Measurements from ENCODE around the gene YOD1.

YOD1 gene

GRCh38 chr1:207025146-207025880, 25.7 kb downstream of the YOD1 start:
- no peaks in the 10 kb centered on the region for H3F3A ChIP-seq (ENCODE audit: insufficient read depth)
- no peak overlapping the region for H3K4me2 ChIP-seq (ENCODE audit: low read depth, low read length, poor library complexity, severe bottlenecking)
- TF ChIP-seq, protein P1, sequence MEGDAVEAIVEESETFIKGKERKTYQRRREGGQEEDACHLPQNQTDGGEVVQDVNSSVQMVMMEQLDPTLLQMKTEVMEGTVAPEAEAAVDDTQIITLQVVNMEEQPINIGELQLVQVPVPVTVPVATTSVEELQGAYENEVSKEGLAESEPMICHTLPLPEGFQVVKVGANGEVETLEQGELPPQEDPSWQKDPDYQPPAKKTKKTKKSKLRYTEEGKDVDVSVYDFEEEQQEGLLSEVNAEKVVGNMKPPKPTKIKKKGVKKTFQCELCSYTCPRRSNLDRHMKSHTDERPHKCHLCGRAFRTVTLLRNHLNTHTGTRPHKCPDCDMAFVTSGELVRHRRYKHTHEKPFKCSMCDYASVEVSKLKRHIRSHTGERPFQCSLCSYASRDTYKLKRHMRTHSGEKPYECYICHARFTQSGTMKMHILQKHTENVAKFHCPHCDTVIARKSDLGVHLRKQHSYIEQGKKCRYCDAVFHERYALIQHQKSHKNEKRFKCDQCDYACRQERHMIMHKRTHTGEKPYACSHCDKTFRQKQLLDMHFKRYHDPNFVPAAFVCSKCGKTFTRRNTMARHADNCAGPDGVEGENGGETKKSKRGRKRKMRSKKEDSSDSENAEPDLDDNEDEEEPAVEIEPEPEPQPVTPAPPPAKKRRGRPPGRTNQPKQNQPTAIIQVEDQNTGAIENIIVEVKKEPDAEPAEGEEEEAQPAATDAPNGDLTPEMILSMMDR (IDR thresholded peaks at IDR 0.05; ENCODE audit: insufficient read depth, low read length, poor library complexity, severe bottlenecking): no peak
- no peak for TF ChIP-seq EZH2phosphoT487 (conservative IDR thresholded peaks at IDR 0.05; ENCODE audit: low read length)
- H3K27me3 ChIP-seq (ENCODE audit: low read length): no peaks in the 10 kb centered on the region
- H3K79me2 ChIP-seq (ENCODE audit: insufficient read depth, low read length): no peaks in the 10 kb centered on the region
- no peaks in the 10 kb centered on the region for H4K20me1 ChIP-seq (ENCODE audit: low read depth, low read length)
- no peaks in the 10 kb centered on the region for H3K9me3 ChIP-seq (ENCODE audit: insufficient read depth, low read length)
- H3K4me3 ChIP-seq (ENCODE audit: insufficient read depth, low read length, poor library complexity, severe bottlenecking): no peak overlapping the region
- H2AFZ ChIP-seq (ENCODE audit: low read depth, low read length, severe bottlenecking): no peak overlapping the region
- no peaks in the 10 kb centered on the region for H3K9me2 ChIP-seq (replicated peaks; ENCODE audit: insufficient read depth, low read length)
- no peak overlapping the region for H3K9ac ChIP-seq (ENCODE audit: low read length)
- no peak overlapping the region for H3K27ac ChIP-seq (ENCODE audit: low read depth, low read length)
- H3K36me3 ChIP-seq (ENCODE audit: low read length): no peaks in the 10 kb centered on the region

DNA sequence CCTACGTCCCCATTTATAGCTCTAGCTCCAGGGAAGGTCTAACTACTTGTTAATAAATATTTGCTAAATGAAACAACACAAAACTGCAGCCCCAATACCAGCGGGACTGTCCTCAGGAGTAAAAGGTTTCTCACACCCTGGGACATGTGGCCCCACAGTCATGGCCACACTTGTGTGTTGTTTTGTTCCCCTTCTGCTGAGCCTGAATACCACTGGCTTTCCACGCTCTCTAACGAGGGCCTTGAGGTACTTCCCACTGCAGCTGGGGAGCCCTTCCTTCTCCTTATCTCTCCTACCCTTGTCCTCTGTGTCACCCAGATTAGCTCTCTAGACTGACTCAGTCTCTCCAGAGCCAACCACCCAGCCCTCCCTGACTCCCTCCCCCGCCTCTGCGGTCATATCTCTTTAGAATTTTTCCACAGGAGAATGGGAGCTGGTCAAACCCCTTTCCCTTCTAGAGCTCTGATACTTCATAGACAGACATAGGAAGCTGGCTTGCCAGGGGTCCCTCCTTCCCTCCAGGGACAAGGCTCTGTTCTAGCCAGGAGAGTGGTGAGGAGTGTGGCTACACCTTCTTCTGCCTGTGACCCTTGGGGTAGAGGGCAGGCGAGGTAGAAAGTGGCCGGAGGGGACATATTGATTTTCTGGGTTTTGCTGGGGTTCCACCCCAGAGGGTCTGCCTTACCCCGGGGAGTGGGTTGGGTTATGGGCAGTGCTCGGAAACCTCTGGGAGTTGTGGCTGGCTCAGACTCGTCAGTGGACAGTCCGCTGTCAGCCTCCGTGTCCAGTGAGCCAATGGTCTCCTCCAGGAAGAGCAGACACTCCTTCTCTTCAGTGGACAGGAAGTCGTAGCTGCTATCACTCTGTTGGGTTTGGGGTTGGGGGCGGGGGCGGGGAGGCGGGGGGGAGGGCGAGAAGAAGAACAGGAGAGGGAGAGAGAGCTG, 26.5 kb downstream of the YOD1 start:
- Histone ChIP-seq H3K9me3 (ENCODE audit: insufficient read depth, low read length) (no peaks in the 10 kb centered on the region), H3K27ac (ENCODE audit: low read depth, low read length) (no peak overlapping the region), H3K79me2 (ENCODE audit: insufficient read depth, low read length) (no peaks in the 10 kb centered on the region), H3K4me3 (ENCODE audit: insufficient read depth, low read length, poor library complexity, severe bottlenecking) (no peak overlapping the region), H3K36me3 (ENCODE audit: low read length) (no peaks in the 10 kb centered on the region), H2AFZ (ENCODE audit: low read depth, low read length, severe bottlenecking) (no peak overlapping the region), H3K4me2 (ENCODE audit: low read depth, low read length, poor library complexity, severe bottlenecking) (no peak overlapping the region), H4K20me1 (ENCODE audit: low read depth, low read length) (no peaks in the 10 kb centered on the region), H3K27me3 (ENCODE audit: low read length) (no peaks in the 10 kb centered on the region), H3K9ac (ENCODE audit: low read length) (no peak overlapping the region), H3F3A (ENCODE audit: insufficient read depth) (no peaks in the 10 kb centered on the region), H3K9me2 (replicated peaks; ENCODE audit: insufficient read depth, low read length) (no peaks in the 10 kb centered on the region)
- TF ChIP-seq, protein P1 (IDR thresholded peaks at IDR 0.05; ENCODE audit: insufficient read depth, low read length, poor library complexity, severe bottlenecking): no peak

- Histone ChIP-seq H2AFZ (ENCODE audit: low read depth, low read length, severe bottlenecking) (no peak overlapping the region), H3K4me2 (ENCODE audit: low read depth, low read length, poor library complexity, severe bottlenecking) (no peak overlapping the region), H3K9me2 (replicated peaks; ENCODE audit: insufficient read depth, low read length) (no peaks in the 10 kb centered on the region), H3K9ac (ENCODE audit: low read length) (no peak overlapping the region), H4K20me1 (ENCODE audit: low read depth, low read length) (no peaks in the 10 kb centered on the region), H3K9me3 (ENCODE audit: insufficient read depth, low read length) (no peaks in the 10 kb centered on the region), H3K36me3 (ENCODE audit: low read length) (no peaks in the 10 kb centered on the region), H3K4me3 (ENCODE audit: insufficient read depth, low read length, poor library complexity, severe bottlenecking) (no peak overlapping the region), H3F3A (ENCODE audit: insufficient read depth) (no peaks in the 10 kb centered on the region), H3K27ac (ENCODE audit: low read depth, low read length) (no peak overlapping the region), H3K79me2 (ENCODE audit: insufficient read depth, low read length) (no peaks in the 10 kb centered on the region), H3K27me3 (ENCODE audit: low read length) (no peaks in the 10 kb centered on the region)
- TF ChIP-seq, protein P1 (IDR thresholded peaks at IDR 0.05; ENCODE audit: insufficient read depth, low read length, poor library complexity, severe bottlenecking): no peak
Observed at GRCh38 chr1:207022996-207023679, 27.9 kb downstream of the YOD1 start.

Measured in SU-DHL-6 (cell line).